GM12878 (cell line): Measurements from ENCODE around the gene CILP2. TPM values are rescaled to one million over a fixed set of nuclear protein-coding genes. Genes with fewer than 3 reads are reported as not detected.

Source experiments
- ATAC-seq: fragments of 200-7000 bp; cut with Tn5 transposase; 3 replicates; pipeline ENCODE4 v1.9.1; 2020; ENCODE audit warnings: mild to moderate bottlenecking, moderate library complexity
- BruUV-seq: library from RNA; stranded (reverse); fragments of 400-500 nt; replicated peaks from 2 replicates; lab custom pipeline; 2021; lab: Mats Ljungman, UMichigan
- CTCF ChIA-PET: fragments of 300-600 bp; sonication (Branson Sonifier 250); formaldehyde crosslinking; extraction: SDS; loops from one replicate; lab custom pipeline; 2021; ENCODE audit warnings: inconsistent platforms; lab: Yijun Ruan, JAX
- POLR2A ChIA-PET: fragments of 350-600 bp; formaldehyde crosslinking; extraction: SDS; loops from one replicate; lab custom pipeline; 2021; ENCODE audit warnings: inconsistent platforms; lab: Charles Lee
- RAD21 ChIA-PET: fragments of 300-600 bp; sonication (Branson Sonifier 250); formaldehyde crosslinking; loops from one replicate; lab custom pipeline; 2023; ENCODE audit warnings: antibody characterized with exemption; ENCODE audit not compliant: unreplicated experiment; lab: Charles Lee
- SMC1A ChIA-PET: fragments of 300-600 bp; sonication (Branson Sonifier 250); formaldehyde crosslinking; loops from one replicate; lab custom pipeline; 2023; ENCODE audit not compliant: unreplicated experiment, uncharacterized antibody; lab: Charles Lee
- DNase-seq: peaks from one replicate; pipeline ENCODE4 v3.0.0-alpha.2; 2011; ENCODE audit warnings: low read depth, low spot score
- FAIRE-seq: peaks from 3 replicates; lab custom pipeline; 2011; peaks lifted over from hg19 to GRCh38; lab: Jason Lieb, UNC
- H2AFZ ChIP-seq: 2 replicates; pipeline ENCODE4 v1.6.0; 2011; ENCODE audit warnings: low read depth, low read length, control low read depth; ENCODE audit not compliant: control insufficient read depth
- H3K27ac ChIP-seq: 2 replicates; pipeline ENCODE4 v1.5.1; 2011; ENCODE audit warnings: control low read depth; ENCODE audit not compliant: control insufficient read depth, insufficient read depth
- H3K27me3 ChIP-seq, 2 experiments: replicated peaks in 1 of 2; 2 replicates each; pipeline versions ENCODE4 v1.6.0 to v1.6.1; 2011; ENCODE audit warnings: low read length in 1 of 2; ENCODE audit not compliant: control insufficient read depth in 2 of 2, insufficient read depth in 2 of 2
- H3K36me3 ChIP-seq, 2 experiments: 2 replicates each; pipeline ENCODE4 v1.5.1; 2011; ENCODE audit warnings: low read length in 1 of 2; ENCODE audit not compliant: control insufficient read depth in 2 of 2, insufficient read depth in 2 of 2
- H3K4me1 ChIP-seq: 2 replicates; pipeline ENCODE4 v1.6.1; 2011; ENCODE audit warnings: mild to moderate bottlenecking, low read length, moderate library complexity, mixed read lengths; ENCODE audit not compliant: control insufficient read depth, insufficient read depth
- H3K4me2 ChIP-seq: 2 replicates; pipeline ENCODE4 v1.6.0; 2011; ENCODE audit warnings: control low read depth; ENCODE audit not compliant: control insufficient read depth, insufficient read depth
- H3K4me3 ChIP-seq: fragments of 200-600 bp; sonication (generic); 2 replicates; pipeline ENCODE4 v1.5.1; 2016
- H3K79me2 ChIP-seq: 2 replicates; pipeline ENCODE4 v1.6.0; 2011; ENCODE audit warnings: low read length; ENCODE audit not compliant: control insufficient read depth, insufficient read depth
- H3K9ac ChIP-seq: 2 replicates; pipeline ENCODE4 v1.8.0; 2011; ENCODE audit warnings: low read length, control low read depth, mixed read lengths; ENCODE audit not compliant: control insufficient read depth, insufficient read depth
- H3K9me3 ChIP-seq: replicated peaks from 3 replicates; pipeline ENCODE4 v1.5.1; 2011; ENCODE audit warnings: mild to moderate bottlenecking, low read length; ENCODE audit not compliant: control insufficient read depth, insufficient read depth
- H4K20me1 ChIP-seq: 2 replicates; pipeline ENCODE4 v1.6.0; 2011; ENCODE audit not compliant: control insufficient read depth, insufficient read depth
- CEBPB ChIP-seq, 2 experiments: fragments of 150-350 bp in 1 of 2; IDR thresholded peaks; 2 replicates each; pipeline ENCODE4 v1.6.1; 2012 to 2014; ENCODE audit warnings: low read depth in 2 of 2, low read length in 2 of 2, borderline replicate concordance in 1 of 2, inconsistent platforms in 1 of 2
- CREM ChIP-seq: IDR thresholded peaks from 2 replicates; pipeline ENCODE4 v1.6.1; 2014; ENCODE audit warnings: antibody characterized with exemption, low read depth
- EGR1 ChIP-seq, 2 experiments: IDR thresholded peaks; 1 replicate in 1 of 2; 2 replicates in 1 of 2; pipeline ENCODE4 v1.6.1; 2011 to 2012; ENCODE audit warnings: low read depth in 2 of 2, low read length in 2 of 2, borderline replicate concordance in 1 of 2, mild to moderate bottlenecking in 1 of 2, moderate library complexity in 1 of 2
- NBN ChIP-seq: fragments of 450-650 bp; IDR thresholded peaks from 2 replicates; pipeline ENCODE4 v1.6.1; 2016
- NFIC ChIP-seq: IDR thresholded peaks from 2 replicates; pipeline ENCODE4 v1.6.1; 2012; ENCODE audit warnings: low read depth, mild to moderate bottlenecking, inconsistent platforms, low read length, moderate library complexity
- NR2C2 ChIP-seq: IDR thresholded peaks from 2 replicates; pipeline ENCODE4 v1.6.1; 2011; ENCODE audit warnings: borderline replicate concordance, low read depth; ENCODE audit not compliant: control insufficient read depth, insufficient read length
- POU2F2 ChIP-seq: IDR thresholded peaks from 3 replicates; pipeline ENCODE4 v1.6.1; 2011; ENCODE audit warnings: low read depth, mild to moderate bottlenecking, low read length, borderline replicate concordance
- RAD51 ChIP-seq: fragments of 450-650 bp; IDR thresholded peaks from 2 replicates; pipeline ENCODE4 v1.6.1; 2016; ENCODE audit warnings: moderate library complexity, mild to moderate bottlenecking, inconsistent platforms
- SIN3A ChIP-seq: IDR thresholded peaks from 2 replicates; pipeline ENCODE4 v1.6.1; 2012; ENCODE audit warnings: low read depth, low read length, improper control_type of control experiment
- SMAD1 ChIP-seq: fragments of 450-650 bp; IDR thresholded peaks from 2 replicates; pipeline ENCODE4 v1.6.1; 2018; ENCODE audit warnings: mild to moderate bottlenecking, low read depth; ENCODE audit not compliant: partially characterized antibody
- STAT1 ChIP-seq: fragments of 450-650 bp; conservative IDR thresholded peaks from 2 replicates; pipeline ENCODE4 v1.6.1; 2014; ENCODE audit warnings: antibody characterized with exemption, mild to moderate bottlenecking
- YBX1 ChIP-seq: fragments of 450-650 bp; IDR thresholded peaks from 2 replicates; pipeline ENCODE4 v1.6.1; 2016; ENCODE audit warnings: antibody characterized with exemption
- ZNF207 ChIP-seq: fragments of 450-650 bp; IDR thresholded peaks from 2 replicates; pipeline ENCODE4 v1.6.1; 2014; ENCODE audit warnings: antibody characterized with exemption, mild to moderate bottlenecking, borderline replicate concordance
- ZNF384 ChIP-seq: IDR thresholded peaks from 2 replicates; pipeline ENCODE4 v1.6.1; 2012; ENCODE audit warnings: low read depth, mild to moderate bottlenecking, low read length, improper control_type of control experiment, borderline replicate concordance
- ZSCAN29 ChIP-seq: fragments of 450-650 bp; IDR thresholded peaks from 2 replicates; pipeline ENCODE4 v1.6.1; 2017; ENCODE audit warnings: mild to moderate bottlenecking, moderate library complexity
- WGBS: methylation state at CpG from one replicate; pipeline ENCODE4 v1.1.6; 2016; ENCODE audit warnings: low lambda C conversion rate; ENCODE audit not compliant: insufficient replicate concordance, insufficient coverage; ENCODE audit errors: missing lambda C conversion rate; 5-methylcytosine and 5-hydroxymethylcytosine counted together
- in situ Hi-C: fragments of 300-500 bp; cut with MboI; formaldehyde crosslinking; loops from 9 replicates; pipeline ENCODE4 v1.14.3; 2018; ENCODE audit warnings: mixed read lengths
- intact Hi-C: fragments of 100-400 bp; cut with micrococcal nuclease; formaldehyde crosslinking; loops from one replicate; pipeline ENCODE4 v1.14.2; 2022; ENCODE audit not compliant: unreplicated experiment
- polyA plus RNA-seq, 11 experiments: library from polyadenylated mRNA; depleted of rRNA in 4 of 11; unstranded in 6 of 11; stranded (reverse) in 5 of 11; fragments of >200 nt; fragmentation: Nextera tagmentation in 4 of 11; fragmentation: Illumina TruSeq in 1 of 11; extraction: Ambion mirVana in 4 of 11; extraction: Trizol in 1 of 11; gene quantifications; 1 replicate in 1 of 11; 2 replicates in 10 of 11; pipeline versions ENCODE4 v1.2.1 to v1.2.3, GENCODE V29; 2011 to 2016; ENCODE audit warnings: inconsistent platforms in 2 of 11, missing spikeins in 2 of 11, low read depth in 1 of 11
- total RNA-seq, 4 experiments: library from RNA; depleted of rRNA in 3 of 4; stranded (reverse); fragments of >200 nt in 3 of 4; fragmentation: Illumina TruSeq in 1 of 4; extraction: Trizol in 1 of 4; gene quantifications; 2 replicates each; pipeline versions ENCODE4 v1.2.1 to v1.2.3, GENCODE V29; 2013 to 2021

CILP2 gene
- total and polyA plus RNA-seq, 10 of the 15 experiments (the other 5 are each of a cell fraction or from before 2014, with no cell fraction given), result 0.05 to 0.08 (median 0.06) TPM; not detected in 6

- no peaks in the 10 kb centered on the region for H4K20me1 ChIP-seq
- ATAC-seq (no peak), FAIRE-seq (no peak), DNase-seq (no peak)
- in situ Hi-C loops, result no loop called here
- 67% methylated on average over 4 of the region's 4 CpGs for WGBS
- ChIA-PET SMC1A (no interaction called here), POLR2A (interaction anchor here (0.9 kb wide), 1 partner anchor 69 kb away, joined by 6 read pairs; no protein-coding TSS in a partner anchor), RAD21 (no interaction called here), CTCF (interaction anchor here (0.8 to 1.8 kb wide), 3 partner anchors 21 to 84 kb away, joined by 3 to 6 read pairs (median 6); partner anchors contain the start of gene GMIP)
- H3K4me2 ChIP-seq, result no peak overlapping the region
- no peaks in the 10 kb centered on the region for H3K4me1 ChIP-seq
- no peak overlapping the region for H3K9ac ChIP-seq
- no TSS peak for BruUV-seq
- H3K79me2 ChIP-seq, result no peaks in the 10 kb centered on the region
- TF ChIP-seq CREM (no peak), SMAD1 (no peak), NR2C2 (no peak), RAD51 (no peak), POU2F2 (no peak), ZNF207 (no peak), YBX1 (no peak), ZNF384 (no peak), EGR1 (IDR thresholded peaks at IDR 0.05; ENCODE audit: borderline replicate concordance in 1 of 2, low read depth in 2 of 2, low read length in 2 of 2) (no peak), SIN3A (no peak), NBN (no peak), ZSCAN29 (no peak), CEBPB (IDR thresholded peaks at IDR 0.05; ENCODE audit: borderline replicate concordance in 1 of 2, low read depth in 2 of 2, low read length in 2 of 2) (no peak), NFIC (no peak), STAT1 (no peak)
- peaks cover 0 to 1% of the 10 kb centered on the region in 2 experiments; a peak in 3 of 4 replicates for H3K36me3 ChIP-seq
- intact Hi-C loops, result loop anchor here (5.0 kb wide), 1 partner anchor 82 kb away; the partner anchor contains the start of gene GMIP
- no peaks in the 10 kb centered on the region for H3K9me3 ChIP-seq
- no peak overlapping the region for H3K4me3 ChIP-seq
- H3K27me3 ChIP-seq, result no peaks in the 10 kb centered on the region
- H3K27ac ChIP-seq, result no peak overlapping the region
- no peak overlapping the region for H2AFZ ChIP-seq
Measured at GRCh38 chr19:19559931-19560330, 21.9 kb downstream of the CILP2 start.
